HG03060 (cell line): ENCODE data around the gene GPSM3.
"Not testable (repeated sequence)": the region's sequence is repeated elsewhere in the genome, so short reads cannot be mapped to it uniquely, and the experiment has no call there.

Source experiments
- ATAC-seq: cut with Tn5 transposase; IDR thresholded peaks from one replicate; pipeline ENCODE4 v1.9.1; 2021; ENCODE audit warnings: low read depth, moderate number of reproducible peaks; ENCODE audit not compliant: unreplicated experiment

GPSM3 gene

DNA sequence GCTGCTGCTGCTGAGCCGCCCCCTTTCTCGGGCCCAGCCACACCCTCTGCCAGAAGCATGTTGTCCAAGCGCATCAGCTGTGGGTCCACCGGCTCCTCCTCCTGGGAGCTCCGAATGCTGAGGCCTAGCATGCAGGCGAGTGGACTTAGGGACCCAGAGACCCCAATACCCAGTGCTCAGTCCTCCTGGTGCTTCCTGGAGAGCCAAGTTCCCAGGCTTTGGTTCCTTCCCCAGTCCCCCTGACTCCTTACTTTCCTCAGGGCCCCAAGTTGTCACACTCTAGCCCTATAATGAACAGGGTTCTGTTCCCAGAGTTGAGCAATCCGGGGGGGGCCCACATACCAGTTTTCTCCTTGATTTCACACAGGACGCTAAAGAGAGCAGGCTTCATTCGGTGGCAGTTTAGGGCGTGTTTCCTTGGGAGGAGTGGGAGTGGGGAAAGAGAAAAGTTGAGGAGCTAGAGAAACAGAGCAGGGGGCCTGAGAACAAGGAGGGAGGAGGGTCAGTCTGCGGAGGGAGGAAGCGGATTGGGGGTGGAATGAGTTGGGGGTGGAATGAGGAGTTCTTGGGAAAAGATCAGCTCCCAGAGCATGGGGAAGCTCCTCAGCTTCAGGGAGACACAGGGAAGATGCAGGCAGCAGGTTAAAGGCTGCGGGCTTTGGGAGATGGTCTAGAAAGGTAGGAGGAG, 3.9 kb downstream of the GPSM3 start:
- ATAC-seq: no peak

DNA sequence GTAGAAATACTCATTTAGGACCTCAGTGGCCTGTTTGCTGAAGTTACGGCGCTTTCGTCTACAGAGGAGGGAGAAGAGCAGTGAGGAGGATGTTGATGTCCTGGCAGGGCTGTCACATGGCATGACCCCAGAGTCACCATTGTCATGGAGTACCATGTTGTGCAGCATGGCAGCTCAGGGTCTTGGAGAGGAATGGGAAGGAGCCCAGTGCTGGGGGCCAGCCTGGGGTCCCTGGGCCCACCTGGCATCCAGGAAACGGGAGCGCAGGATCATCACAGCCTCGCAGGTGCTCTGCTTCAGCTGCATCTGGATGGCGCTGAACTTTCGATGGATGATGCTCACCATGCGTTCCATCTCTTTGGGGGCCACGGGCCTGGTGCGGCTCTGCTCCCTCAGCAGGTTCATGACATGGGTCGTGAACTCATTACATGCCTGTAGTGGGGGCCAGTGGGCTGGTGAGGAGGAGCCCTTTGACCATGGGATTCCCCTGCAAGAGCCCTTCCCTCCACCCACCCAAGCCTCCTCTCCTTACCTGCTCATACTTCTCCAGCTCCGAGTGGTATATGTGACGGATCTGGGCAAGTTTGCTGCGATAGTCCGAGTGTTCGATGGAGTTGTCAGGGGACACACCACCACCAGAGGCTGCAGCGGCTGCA, 4.6 kb downstream of the GPSM3 start:
- ATAC-seq: not testable (repeated sequence)

DNA sequence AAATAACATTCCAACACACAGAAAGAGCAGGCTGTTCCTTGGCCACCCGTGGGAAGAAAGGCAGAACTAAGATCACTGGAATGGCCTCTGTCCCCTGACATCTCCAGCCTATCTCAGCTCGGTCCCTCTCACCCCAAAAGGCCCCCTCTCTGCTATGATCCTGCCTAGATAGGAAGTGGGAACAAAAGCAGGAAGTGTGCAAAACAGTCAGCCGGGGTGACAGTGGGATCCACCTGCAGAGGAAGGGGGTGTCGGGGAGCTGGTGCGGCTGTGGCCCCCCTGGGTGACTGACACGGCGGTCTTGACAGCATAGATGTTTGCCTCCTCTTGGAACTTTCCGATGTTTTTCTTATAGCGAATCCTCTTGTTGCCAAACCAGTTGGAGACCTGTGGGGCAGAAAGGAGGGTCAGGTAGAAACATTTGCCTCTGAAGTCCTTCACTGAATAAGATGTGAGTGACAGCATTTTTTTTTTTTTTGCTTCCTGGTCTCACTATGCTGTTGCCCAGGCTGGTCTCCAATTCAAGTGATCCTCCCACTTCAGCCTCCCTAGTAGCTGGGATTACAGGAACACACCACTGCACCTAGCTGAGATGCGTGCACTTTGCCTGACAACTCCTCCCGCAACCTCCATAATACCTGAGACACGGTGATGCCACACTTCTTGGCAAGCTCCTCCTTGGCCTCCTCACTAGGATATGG, 5.3 kb downstream of the GPSM3 start:
- no peak for ATAC-seq

DNA sequence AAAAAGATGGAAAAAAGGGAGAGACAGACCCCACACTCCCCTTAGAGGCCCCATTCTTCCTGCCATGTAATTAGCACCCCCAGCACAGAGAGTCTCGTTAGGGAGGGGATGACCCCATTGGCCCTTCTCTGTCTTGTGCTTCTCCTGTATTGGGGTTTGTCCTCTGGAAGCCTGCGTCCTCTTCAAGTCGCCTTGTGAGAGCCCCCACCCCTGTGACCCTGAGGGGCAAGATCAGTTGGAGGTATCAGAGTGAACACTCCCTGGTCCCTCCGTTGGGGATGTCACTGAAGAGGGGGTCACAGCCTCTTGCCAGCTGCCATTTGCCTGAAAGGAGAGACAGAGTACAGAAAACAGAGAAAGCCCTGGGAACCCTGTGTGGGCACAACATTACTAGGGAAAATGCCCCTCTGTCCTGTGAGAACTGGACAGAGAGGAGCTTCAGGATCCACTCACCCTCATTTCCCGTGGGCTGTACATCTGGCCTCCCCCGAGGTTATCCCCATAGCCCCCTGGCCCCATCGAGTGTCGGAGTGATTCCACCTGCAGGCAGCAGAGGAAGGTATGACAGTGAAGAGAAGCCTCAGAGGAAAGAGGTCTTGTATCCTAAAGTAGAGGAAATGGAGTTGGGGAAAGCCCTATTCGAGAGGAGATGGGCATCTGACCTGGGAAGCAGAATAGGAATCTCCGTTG, 6.1 kb downstream of the GPSM3 start:
- not testable (repeated sequence) for ATAC-seq

DNA sequence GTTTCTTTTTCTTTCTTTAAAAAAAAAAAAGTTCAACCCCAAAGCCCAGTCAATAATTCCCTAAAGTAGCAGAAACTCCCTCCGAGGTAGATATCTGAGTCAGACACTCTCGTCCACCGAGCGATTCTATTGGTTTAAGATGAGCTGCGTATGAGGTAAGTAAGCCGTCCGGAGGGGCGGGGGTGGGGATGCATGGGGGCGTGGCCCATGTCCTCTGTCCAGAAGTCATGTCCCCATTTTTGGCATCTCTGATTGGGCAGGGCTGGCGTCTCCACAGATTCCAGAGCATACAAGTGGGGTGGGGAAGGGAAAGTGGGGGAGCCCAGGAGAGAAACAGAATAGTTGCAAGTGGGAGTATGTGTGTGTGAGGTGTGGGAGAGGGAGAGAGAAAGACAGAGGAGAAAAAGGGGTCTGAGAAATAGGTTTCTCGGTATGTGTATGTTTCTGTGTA, 6.7 kb downstream of the GPSM3 start:
- not testable (repeated sequence) for ATAC-seq

DNA sequence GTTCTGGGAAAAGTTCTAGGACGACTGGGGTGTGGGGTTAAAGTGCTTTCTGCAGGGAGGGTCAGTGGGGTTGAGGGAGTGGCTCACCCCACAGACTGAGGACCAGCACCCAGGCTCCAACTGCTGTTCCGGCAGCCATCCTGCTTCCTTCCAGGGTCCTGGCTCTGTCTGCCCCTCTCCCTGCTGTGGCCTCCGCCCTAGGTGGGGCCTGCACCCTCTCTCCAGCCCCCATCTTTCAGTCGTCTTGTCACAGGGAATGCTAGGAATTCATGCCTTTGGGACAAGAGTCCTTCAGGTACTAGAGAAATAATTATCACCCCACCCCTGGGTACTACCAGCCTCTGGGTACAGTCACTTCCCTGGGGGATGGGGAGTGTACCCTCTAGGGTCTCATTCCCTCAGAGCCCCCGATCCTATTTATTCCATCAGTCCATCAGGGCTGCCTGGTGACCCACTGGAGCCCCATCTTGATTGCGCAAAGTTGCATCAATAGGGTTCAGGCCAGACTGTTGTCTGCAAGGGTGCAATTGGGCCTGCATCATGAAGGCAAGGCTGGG, 8.3 kb downstream of the GPSM3 start, which contains the start of gene AGER:
TSS of gene AGER (minus strand) at position 170 of the 557 bp plus-strand sequence. CDS start at position 139, 31 bp downstream.
- ATAC-seq: no peak

DNA sequence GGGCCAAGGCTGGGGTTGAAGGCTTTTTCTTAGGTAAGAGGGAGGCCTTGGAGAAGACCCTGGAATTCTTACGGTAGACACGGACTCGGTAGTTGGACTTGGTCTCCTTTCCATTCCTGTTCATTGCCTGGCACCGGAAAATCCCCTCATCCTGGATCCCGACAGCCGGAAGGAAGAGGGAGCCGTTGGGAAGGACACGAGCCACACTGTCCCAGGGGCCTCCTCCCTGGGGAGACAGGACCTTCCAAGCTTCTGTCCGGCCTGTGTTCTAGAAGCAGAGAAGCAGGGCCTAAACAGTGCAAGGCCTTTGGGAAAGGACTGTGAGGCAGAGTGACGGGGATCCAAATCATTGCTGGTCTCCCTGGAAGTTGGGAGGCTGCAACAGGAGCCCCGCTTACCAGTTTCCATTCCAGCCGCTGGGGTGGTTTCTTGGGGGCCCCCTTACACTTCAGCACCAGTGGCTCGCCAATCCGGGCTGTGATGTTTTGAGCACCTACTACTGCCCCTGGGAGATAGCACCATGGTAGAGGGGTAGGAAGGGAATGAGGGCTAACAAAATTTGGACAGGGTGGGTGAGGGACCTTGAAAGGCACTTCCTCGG, 8.9 kb downstream of the GPSM3 start:
- no peak for ATAC-seq

DNA sequence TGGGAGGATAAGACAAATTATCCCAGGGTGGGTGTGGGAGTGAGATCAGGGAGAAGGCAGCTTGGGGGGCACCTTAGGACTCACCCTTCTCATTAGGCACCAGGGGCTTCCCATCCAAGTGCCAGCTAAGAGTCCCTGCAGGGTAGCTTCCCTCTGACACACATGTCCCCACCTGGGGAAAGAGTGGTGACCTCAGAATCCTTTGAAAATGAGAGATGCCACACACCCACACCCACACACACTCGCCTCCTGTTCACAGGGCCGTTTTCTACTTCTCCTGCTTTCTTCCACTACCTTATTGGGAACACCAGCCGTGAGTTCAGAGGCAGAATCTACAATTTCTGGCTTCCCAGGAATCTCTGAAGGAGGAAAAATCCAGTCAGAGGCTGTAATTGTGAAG, 9.4 kb downstream of the GPSM3 start:
- ATAC-seq: no peak

DNA sequence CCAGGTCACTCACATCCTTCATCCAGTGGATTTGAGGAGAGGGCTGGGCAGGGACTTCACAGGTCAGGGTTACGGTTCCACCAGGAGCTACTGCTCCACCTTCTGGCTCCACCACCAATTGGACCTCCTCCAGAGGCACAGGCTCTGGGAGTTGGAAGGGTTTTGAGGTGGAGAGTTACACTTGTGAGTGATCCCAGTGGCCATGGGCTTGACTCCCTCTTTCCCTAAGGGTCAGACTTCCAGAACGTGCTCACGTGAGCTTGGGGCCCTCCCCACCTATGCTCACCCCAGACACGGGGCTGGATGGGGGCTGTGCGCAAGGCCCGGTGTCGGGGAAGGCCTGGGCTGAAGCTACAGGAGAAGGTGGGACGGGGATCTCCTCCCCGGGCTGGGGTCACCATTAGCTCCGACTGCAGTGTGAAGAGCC, 9.9 kb downstream of the GPSM3 start:
- no peak for ATAC-seq

DNA sequence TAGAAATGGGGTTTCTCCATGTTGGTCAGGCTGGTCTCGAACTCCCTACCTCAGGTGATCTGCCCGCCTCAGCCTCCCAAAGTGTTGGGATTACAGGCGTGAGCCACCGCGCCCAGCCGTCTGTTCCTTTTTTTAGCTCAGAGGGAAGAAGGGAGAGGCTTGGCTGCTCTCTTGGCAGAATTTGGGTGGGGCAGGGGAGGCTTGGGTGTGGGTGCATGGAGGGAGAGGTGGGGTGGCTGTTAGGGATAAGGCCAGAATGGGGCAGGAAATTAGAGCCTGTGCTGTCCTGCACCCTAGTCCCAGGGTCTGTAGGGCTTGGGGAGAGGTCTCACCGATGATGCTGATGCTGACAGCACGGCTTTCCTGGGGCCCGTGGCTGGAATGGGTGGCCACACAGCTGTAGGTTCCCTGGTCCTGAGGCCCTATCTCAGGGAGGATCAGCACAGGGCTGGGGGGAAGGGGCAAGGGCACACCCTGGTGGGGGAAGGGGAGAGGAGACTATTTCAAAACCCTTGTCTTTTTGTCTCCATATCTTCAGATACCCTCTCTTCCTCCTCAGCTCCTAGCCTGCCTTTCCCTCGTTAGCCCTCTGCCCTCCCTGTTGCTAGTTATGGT, 10.4 kb downstream of the GPSM3 start:
- ATAC-seq: no peak

DNA sequence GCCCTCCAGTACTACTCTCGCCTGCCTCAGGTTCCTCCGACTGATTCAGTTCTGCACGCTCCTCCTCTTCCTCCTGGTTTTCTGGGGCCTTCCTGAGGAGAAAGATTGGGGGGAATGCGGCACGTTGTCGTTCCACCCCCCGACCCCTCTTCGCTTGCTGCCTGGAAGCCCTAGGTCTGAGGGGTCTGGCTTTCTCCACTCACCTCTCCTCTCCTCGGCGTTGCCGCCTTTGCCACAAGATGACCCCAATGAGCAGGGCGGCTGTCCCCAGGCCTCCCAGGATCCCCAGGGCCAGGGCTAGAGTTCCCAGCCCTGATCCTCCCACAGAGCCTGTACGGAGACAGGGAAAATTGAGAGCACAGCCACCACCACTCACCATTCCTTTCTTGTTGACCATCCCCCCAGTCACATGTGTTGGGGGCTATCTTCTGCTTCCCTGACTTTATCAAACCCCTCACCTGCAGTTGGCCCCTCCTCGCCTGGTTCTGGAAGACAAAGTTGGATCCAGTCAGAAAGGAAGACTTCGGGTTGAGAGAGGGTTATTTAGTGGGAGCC, 11.2 kb downstream of the GPSM3 start:
- no peak for ATAC-seq

DNA sequence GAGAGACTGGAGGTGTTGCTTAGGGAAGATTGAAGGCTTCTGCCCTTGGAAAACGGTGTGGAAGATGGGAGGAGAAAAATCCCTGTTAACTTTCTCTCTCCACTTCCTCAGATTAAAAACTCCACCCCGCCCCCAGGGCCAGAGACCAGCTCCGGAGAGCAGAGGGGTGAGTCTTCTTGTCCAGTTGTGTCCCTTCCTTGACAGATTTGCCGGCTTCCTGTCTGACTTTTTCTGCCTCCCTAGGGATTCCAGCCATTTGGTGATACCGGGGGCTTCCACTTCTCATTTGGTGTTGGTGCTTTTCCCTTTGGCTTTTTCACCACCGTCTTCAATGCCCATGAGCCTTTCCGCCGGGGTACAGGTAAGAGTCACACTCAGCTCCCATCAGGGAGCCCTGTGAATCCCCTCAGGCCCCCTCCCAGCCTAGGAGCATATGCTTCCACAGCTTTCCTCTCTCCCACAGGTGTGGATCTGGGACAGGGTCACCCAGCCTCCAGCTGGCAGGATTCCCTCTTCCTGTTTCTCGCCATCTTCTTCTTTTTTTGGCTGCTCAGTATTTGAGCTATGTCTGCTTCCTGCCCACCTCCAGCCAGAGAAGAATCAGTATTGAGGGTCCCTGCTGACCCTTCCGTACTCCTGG, 12.6 kb downstream of the GPSM3 start:
- no peak for ATAC-seq

DNA sequence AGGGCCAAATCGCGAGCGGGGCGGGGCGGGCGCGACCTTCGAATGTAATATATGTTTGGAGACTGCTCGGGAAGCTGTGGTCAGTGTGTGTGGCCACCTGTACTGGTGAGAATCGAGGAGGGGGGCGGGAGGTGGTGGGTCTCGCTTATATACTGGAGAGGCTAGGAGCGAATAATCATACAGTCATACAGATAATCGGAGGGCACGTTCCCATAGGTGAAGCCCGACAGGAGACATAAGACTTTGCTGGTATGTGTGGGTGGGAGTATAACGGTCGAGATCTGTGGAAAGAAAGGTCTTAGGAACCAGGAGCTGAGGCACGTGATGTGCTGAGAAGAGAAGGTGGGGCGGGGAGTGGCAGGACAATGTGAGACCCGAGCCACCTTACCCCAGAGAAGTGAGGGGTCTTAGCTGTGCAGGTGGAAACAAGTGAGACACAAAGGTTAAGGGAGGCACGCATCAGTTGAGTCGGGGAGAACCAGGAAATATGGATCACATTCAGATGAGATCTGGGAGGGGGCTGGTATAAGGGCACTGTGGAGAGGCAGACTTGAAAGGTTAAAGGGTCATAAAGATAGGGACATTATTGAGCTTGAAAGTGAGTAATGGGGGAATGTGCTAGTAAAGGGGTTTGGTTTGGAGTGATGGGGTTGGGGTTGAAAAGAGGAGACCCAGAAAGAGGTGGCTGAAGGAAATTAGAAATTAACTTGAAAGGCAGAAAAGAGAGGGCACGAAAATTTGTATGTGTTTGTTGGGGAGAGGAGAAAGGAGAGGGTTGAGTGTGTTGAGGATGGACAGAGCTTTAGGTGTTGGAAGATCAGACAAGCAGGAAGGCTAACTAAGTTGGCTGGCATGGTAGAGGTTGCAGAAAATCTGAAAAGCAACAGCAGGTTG, 13.6 kb downstream of the GPSM3 start:
- ATAC-seq: no peak

DNA sequence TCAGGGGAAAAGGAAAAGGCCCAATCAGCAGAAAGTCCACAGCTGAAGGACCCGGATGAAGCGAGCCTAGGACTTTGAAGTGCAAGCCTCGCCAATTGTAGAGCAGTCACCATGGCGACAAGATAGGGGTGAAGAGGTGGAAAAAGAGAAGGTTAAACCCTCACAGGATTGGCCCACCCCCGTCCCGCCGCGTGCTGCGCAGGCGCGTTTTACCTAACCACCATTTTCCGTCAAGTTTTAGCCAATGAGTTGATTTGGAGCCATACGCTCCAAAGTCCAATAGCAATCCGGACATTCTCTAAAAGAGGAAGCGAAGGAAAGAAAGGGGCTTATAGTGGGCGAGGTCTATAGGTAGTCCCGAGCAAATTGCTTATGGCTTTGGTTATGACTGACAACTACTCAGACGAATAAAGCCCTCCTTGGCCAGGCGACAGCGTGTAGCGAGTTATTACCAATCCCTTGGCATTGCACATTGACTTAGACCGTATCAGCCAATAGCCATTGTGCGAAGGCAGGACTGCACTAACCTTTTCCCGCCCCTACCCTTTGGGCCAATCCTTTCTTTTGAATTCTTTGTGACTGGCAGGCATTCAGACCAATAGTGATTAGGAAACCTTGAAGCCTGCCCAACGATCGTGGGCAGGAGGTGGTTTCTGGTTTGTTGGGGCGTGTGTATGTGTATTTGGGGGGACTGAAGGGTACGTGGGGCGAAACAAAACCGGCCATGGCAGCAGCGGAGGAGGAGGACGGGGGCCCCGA, 14.5 kb downstream of the GPSM3 start, which contains the start of gene RNF5:
TSS of gene RNF5 (plus strand) at position 618 of the 759 bp plus-strand sequence. CDS start at position 725, 107 bp downstream.
- peak; percentile 86 for ATAC-seq

DNA sequence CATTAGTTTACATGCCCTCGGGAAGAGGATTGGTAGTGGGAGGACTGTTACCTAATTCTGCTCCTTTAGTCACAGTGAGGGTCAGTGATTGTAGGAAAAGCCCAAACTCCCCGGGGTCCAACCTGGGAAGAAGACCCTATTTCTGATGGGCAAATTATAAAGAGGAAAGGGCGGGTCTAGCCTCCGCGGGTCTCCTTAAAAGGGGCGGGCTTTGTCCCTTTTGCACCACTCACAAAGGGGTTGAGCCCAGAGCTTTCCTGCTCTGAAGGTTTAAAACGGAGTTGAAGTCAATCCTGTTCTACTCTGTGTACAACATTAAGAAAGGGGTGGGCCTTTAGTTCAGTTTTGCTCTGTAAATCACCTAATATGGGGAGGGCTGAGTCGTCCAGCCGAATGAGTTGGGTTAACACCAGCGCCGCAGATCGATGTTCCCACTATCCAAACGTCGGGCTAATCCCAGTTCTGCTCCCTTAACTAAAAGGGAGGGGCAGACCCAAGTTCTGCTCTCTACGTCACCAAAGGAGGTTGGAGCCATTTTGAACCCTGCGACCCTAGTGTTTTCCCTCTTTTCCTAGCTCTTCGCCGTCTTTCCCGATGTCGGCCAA, 15.2 kb downstream of the GPSM3 start:
- no peak for ATAC-seq

DNA sequence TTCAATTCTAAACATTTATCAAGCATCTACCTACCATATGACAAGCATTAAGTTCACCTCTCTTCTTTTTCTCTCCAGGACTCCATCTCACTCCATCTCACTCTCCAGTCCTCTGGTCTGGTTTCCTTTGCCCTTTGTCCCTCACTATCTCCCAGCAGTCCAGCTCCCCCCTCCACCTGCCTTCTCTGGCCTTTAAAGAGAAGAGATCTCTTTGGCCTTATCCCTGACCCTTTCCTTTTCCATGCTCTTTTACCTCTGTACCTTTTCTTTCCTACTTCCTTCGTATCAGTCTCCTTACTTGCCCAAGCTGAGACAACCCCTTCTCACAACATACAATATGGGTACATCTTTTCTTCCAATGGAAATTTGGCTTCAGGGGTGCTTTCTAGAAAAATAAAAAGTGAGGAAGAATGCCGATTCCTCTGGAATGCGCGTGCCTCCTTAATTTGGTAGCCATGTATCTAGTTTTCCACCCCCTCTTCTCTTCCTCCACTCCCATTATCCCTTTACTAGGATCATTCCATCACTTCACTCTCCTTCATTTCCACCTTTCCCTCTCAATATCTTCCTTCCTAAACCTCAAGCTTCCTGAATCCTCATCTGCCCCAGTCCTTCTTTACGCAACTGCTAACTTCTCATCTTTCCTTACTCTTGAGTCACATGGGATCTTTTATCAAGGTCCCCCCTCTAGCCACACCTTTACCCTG, 15.8 kb downstream of the GPSM3 start:
- ATAC-seq: no peak
